Mucosa of descending colon (tissue), 3 donors: ENCODE results near the gene GAST. TPM values are rescaled to one million over a fixed set of nuclear protein-coding genes. Genes with fewer than 3 reads are reported as not detected.

Source experiments
- ATAC-seq: fragments of 200-7000 bp; cut with Tn5 transposase; one replicate; pipeline ENCODE4 v1.9.1; 2020; ENCODE audit warnings: mild to moderate bottlenecking, moderate library complexity
- DNase-seq, 3 donors: peaks; one replicate each; pipeline ENCODE4 v3.0.0-alpha.2; 2020
- H3K36me3 ChIP-seq: fragments of 200-600 bp; one replicate; pipeline ENCODE4 v1.8.0; 2021; ENCODE audit warnings: low read depth, mild to moderate bottlenecking
- H3K4me1 ChIP-seq: fragments of 200-600 bp; one replicate; pipeline ENCODE4 v1.8.0; 2021; ENCODE audit warnings: low read depth, mild to moderate bottlenecking
- H3K4me3 ChIP-seq: fragments of 200-600 bp; one replicate; pipeline ENCODE4 v1.8.0; 2021; ENCODE audit warnings: mild to moderate bottlenecking
- H3K9me3 ChIP-seq: fragments of 200-600 bp; one replicate; pipeline ENCODE4 v1.8.0; 2021; ENCODE audit warnings: mild to moderate bottlenecking
- intact Hi-C, 2 donors: fragments of 100-400 bp; cut with DNase I in 1 of 2; cut with micrococcal nuclease in 1 of 2; formaldehyde crosslinking; loops; one replicate each; pipeline versions ENCODE4 v1.11.0 to v1.11.1; 2022; cut with DNase I, micrococcal nuclease
- total RNA-seq, 3 donors: library from RNA; stranded (reverse); fragmentation: NEBNext Ultra II Directional in 2 of 3; extraction: Animal tissue kit (Norgen Biotek cat#: 25700) in 2 of 3; gene quantifications; one replicate each; pipeline versions ENCODE4 v1.2.1 to v1.2.4, GENCODE V29; 2021 to 2023
- TF ChIP-seq, protein P1 (sequence below): fragments of 200-600 bp; IDR thresholded peaks from one replicate; pipeline ENCODE4 v1.8.0; 2022; ENCODE audit warnings: antibody characterized with exemption, mild to moderate bottlenecking
- donor health status: DM: no; HTN: no; CAD: no; lungs with moderate emphysema.
- donor health status: DM: no; HTN: no; CAD: no.
- donor health status: DM: no; HTN: yes; CAD: no.

The GAST gene
- total RNA-seq, 3 donors from 2014 or later: not detected

DNA sequence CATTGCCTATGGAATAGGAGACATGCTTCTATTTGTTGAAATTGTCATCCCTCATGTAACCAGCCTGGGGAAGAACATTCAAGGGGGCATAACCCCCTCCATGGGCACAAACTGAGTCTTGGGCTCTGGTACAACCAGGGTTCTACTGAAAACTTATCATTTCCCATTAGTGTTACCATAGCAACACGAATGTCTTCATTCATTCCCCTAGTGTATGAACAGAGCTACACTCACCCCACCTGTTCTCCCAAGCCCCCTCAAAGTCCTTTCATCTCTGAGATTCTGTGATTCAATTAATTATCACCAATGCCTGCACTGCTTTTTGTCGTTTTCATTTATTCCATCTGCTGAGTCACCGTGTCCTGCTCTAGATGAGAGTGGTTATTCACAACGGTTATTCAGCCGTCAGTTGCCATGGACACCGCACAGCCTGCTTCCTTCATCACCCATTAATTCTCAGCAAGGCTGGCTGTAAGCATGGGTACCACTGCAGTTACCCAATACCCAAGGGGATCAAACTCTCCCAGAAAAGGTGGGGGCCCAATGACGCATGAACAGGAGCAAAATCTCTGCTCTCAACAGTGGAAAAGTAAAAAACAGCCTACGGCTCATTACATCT is 1.6 kb upstream of the GAST start:
- intact Hi-C loops: no loop called here
- ATAC-seq: no peak

DNA sequence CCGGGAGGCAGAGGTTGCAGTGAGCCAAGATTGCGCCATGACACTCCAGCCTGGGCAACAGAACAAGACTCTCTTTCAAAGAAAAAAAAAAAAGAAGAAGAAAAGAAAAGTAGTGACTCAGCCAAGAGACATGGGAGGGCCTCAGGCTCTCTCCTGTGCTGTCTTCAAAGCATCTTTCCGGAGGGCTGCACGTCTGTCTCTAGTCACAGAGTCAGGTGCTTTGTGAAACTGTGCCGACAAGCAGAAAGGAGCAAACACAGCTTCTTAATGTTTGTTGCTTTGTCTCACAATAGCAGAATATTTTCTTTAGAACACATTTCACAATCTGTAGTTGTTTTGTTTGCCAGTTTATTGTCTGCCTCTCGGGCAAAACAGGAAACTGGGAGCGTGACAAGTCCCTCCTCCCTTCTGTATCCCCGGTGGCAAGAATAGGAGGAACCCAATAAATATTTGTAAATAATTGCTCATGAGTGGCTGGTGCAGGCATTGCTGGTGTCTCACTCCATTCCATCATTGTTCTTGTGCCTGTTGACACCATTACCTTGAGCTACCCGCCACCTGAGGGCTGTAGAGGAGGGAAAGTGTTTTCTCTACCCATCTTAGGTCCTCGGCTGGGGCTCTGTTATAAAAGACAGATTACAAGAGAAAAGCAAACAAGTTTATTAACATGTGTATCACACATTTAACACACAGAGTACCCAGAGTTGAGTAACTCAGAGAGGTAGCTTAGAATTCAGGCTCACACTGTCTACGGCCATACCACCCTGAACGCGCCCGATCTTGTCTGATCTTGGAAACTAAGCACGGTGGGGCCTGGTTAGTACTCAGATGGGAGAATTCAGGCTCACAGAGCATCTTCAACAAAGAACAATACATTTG is 5.5 kb downstream of the GAST start:
- ATAC-seq (no peak), DNase-seq (no peak)
- Histone ChIP-seq H3K4me3 (no peak overlapping the region), H3K4me1 (no peaks in the 10 kb centered on the region), H3K36me3 (no peaks in the 10 kb centered on the region), H3K9me3 (no peaks in the 10 kb centered on the region)
- TF ChIP-seq, protein P1, sequence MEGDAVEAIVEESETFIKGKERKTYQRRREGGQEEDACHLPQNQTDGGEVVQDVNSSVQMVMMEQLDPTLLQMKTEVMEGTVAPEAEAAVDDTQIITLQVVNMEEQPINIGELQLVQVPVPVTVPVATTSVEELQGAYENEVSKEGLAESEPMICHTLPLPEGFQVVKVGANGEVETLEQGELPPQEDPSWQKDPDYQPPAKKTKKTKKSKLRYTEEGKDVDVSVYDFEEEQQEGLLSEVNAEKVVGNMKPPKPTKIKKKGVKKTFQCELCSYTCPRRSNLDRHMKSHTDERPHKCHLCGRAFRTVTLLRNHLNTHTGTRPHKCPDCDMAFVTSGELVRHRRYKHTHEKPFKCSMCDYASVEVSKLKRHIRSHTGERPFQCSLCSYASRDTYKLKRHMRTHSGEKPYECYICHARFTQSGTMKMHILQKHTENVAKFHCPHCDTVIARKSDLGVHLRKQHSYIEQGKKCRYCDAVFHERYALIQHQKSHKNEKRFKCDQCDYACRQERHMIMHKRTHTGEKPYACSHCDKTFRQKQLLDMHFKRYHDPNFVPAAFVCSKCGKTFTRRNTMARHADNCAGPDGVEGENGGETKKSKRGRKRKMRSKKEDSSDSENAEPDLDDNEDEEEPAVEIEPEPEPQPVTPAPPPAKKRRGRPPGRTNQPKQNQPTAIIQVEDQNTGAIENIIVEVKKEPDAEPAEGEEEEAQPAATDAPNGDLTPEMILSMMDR: no peak
- intact Hi-C loops: no loop called here

More for the DNA sequence above, 1.6 kb upstream of the GAST start:
- Histone ChIP-seq H3K36me3 (no peaks in the 10 kb centered on the region), H3K9me3 (no peaks in the 10 kb centered on the region), H3K4me3 (no peak overlapping the region), H3K4me1 (no peaks in the 10 kb centered on the region)
- TF ChIP-seq, protein P1: no peak
- DNase-seq: no peak

DNA sequence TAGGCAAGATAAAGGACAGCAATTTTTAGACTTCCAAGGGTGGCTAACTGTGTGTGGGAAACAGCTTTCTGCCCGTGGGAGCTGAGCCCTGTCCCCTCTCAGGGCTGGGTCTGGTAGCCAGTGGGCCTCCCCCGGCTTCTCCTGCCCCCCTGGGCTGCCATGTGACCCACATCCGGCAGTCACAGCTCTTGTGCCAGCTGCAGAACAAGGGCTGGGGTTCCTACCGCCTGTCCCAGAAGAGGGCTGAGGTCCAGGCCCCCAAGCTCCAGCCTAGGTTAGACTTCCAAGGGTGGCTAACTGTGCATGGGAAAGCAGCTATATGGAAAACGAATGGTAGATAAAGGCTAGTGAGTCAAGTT is 6.1 kb downstream of the GAST start:
- Histone ChIP-seq H3K4me3 (no peak overlapping the region), H3K4me1 (no peaks in the 10 kb centered on the region), H3K9me3 (no peaks in the 10 kb centered on the region), H3K36me3 (no peaks in the 10 kb centered on the region)
- intact Hi-C loops: no loop called here
- TF ChIP-seq, protein P1: no peak
- no peak for ATAC-seq
- no peak for DNase-seq

DNA sequence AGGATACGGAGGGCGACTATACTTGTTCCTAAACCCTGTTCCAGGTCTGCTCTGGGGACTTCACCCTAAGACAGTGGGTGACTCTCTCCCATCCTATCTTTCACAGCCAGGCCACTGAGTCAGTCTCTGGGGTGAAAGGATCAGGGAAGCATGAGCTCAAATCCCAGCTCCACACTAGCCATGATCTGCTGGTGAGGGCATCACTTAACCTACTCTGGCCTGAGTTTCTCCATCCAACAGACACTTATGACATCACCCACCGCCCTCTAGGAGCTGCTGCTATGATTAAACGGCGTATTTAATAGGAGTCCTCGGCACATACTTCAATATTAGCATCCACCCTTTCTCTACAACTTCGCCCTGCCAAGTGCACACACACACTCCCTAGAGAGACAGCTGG is 10.1 kb downstream of the GAST start:
- Histone ChIP-seq H3K9me3 (no peaks in the 10 kb centered on the region), H3K4me3 (no peak overlapping the region), H3K36me3 (no peaks in the 10 kb centered on the region), H3K4me1 (no peaks in the 10 kb centered on the region)
- ATAC-seq: no peak
- DNase-seq: no peak
- intact Hi-C loops: no loop called here
- TF ChIP-seq, protein P1: no peak

DNA sequence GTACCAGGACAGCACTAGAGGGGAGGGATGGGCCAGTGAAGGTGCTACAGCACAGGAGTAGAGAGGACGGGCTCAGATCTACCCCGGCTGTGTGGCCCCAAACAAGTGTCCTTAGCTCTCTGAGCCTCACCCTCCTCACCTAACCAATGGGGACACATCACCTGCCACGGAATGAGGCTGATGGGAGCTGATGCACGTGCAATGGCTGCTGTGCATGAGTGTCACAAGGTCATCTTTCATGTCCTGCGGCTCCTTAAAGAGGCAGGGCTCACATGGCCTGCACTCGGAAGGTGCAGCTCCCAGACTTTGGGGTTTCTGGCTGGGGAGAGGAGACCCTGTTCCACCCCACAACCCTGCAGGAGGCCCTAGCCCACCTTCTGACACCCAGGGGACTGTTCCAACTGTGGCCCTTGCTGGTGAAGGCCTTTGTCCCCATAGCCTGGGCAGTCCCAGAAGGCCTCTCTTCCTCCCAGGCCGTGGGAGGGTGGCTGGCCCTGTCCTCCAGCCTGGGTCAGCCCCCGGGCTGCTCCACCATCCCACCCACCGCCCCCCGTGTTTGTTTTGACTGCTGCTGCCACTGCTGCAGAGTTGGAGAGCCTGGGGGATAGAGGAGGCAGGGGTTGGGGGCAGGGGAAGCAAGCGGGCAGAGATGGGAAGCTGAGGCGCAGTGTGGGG is 11.8 kb downstream of the GAST start:
- no peak for ATAC-seq
- Histone ChIP-seq H3K4me1 (no peaks in the 10 kb centered on the region), H3K36me3 (no peaks in the 10 kb centered on the region), H3K9me3 (no peaks in the 10 kb centered on the region), H3K4me3 (no peak overlapping the region)
- intact Hi-C loops: no loop called here
- DNase-seq: no peak
- TF ChIP-seq, protein P1: no peak
